Activated naive CD4-positive, alpha-beta T cell treated with anti-CD3 and anti-CD28 coated beads, Interleukin-2, amount 10 ng/mL, durations not matched to agents 7 days and 5 days (primary cell): ENCODE data around the gene PDLIM3.

Experiments used
- CTCF ChIA-PET: fragments of 350-600 bp; sonication (Branson Sonifier 250); formaldehyde crosslinking; loops from one replicate; lab custom pipeline; 2021; ENCODE audit warnings: antibody characterized with exemption; lab: Charles Lee
- DNase-seq: peaks from one replicate; pipeline ENCODE4 v3.0.0-alpha.2; 2020
- H3K27ac Mint-ChIP-seq: one replicate; pipeline ENCODE4 v1.8.0; 2021; ENCODE audit warnings: mild to moderate bottlenecking, moderate library complexity, mixed read lengths
- H3K27me3 Mint-ChIP-seq: one replicate; pipeline ENCODE4 v1.8.0; 2021; ENCODE audit warnings: mild to moderate bottlenecking, mixed read lengths
- H3K36me3 Mint-ChIP-seq: one replicate; pipeline ENCODE4 v1.8.0; 2021; ENCODE audit warnings: mixed read lengths
- H3K4me1 Mint-ChIP-seq: one replicate; pipeline ENCODE4 v1.8.0; 2021; ENCODE audit warnings: mixed read lengths
- H3K4me3 Mint-ChIP-seq: one replicate; pipeline ENCODE4 v1.8.0; 2021; ENCODE audit warnings: mild to moderate bottlenecking, moderate library complexity, mixed read lengths
- H3K9me3 Mint-ChIP-seq: one replicate; pipeline ENCODE4 v1.8.0; 2021; ENCODE audit warnings: mixed read lengths

PDLIM3 gene

DNA sequence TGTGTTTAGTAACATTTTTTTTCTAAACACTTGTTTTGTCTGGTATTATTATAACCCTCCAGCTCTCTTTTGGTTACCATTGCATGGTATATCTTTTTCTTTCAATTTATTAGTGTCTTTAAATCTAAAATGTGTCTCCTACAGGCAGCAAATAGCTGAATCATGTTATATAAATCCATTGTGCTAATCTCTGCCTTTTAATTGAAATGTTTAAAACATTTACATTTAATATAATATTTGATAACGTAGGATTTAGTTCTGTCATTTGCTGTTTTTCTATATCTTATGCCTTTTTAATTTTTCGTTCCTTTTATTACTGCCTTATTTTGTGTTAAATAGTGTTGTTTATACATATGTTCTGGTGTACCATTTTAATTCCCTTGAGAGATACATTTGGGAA is 46.7 kb downstream of the PDLIM3 start:
- no peak for DNase-seq
- CTCF ChIA-PET = no interaction called here
- Mint-ChIP-seq H3K4me1 (no peaks in the 10 kb centered on the region), H3K27me3 (no peaks in the 10 kb centered on the region), H3K36me3 (no peaks in the 10 kb centered on the region), H3K4me3 (no peak overlapping the region), H3K9me3 (peaks cover 7% of the 10 kb centered on the region), H3K27ac (no peak overlapping the region)

DNA sequence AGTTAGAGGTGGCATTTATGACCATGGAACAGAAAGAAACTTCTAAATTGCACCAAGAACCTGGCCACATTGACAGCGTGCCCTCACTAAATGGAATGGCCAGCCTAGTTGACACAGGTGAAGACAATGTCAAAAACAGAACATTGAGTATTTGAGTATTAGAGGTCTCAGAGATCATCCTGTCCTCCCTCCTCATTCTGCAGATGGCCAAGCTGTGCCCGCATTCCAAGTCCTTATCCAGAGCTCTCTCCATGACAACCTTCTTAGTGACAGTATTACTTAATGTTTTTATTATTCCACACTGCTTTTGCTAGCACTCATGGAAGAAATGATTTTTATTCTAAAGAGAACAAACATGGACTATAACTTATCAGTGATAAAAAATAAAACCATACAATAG is 53.9 kb downstream of the PDLIM3 start:
- Mint-ChIP-seq H3K9me3 (no peaks in the 10 kb centered on the region), H3K36me3 (no peaks in the 10 kb centered on the region), H3K4me1 (no peaks in the 10 kb centered on the region), H3K27me3 (peaks cover 39% of the 10 kb centered on the region), H3K4me3 (no peak overlapping the region), H3K27ac (no peak overlapping the region)
- CTCF ChIA-PET = no interaction called here
- DNase-seq = no peak

- DNase-seq = no peak
- Mint-ChIP-seq H3K27me3 (peaks cover 42% of the 10 kb centered on the region), H3K4me3 (no peak overlapping the region), H3K36me3 (no peaks in the 10 kb centered on the region), H3K9me3 (no peaks in the 10 kb centered on the region), H3K4me1 (no peaks in the 10 kb centered on the region), H3K27ac (no peak overlapping the region)
- CTCF ChIA-PET = interaction anchor here (0.8 to 1.6 kb wide), 3 partner anchors 16 to 48 kb away, joined by 3 read pairs; no protein-coding TSS in a partner anchor
Observed at GRCh38 chr4:185480016-185480732, 55.1 kb downstream of the PDLIM3 start.

- CTCF ChIA-PET = interaction anchor here (0.8 to 1.6 kb wide), 2 partner anchors 16 to 19 kb away, joined by 3 read pairs; no protein-coding TSS in a partner anchor
- Mint-ChIP-seq H3K27ac (no peak overlapping the region), H3K9me3 (no peaks in the 10 kb centered on the region), H3K27me3 (peaks cover 48% of the 10 kb centered on the region), H3K4me1 (no peaks in the 10 kb centered on the region), H3K4me3 (no peak overlapping the region), H3K36me3 (no peaks in the 10 kb centered on the region)
- DNase-seq = no peak
Observed at GRCh38 chr4:185479507-185479971, 55.8 kb downstream of the PDLIM3 start.

DNA sequence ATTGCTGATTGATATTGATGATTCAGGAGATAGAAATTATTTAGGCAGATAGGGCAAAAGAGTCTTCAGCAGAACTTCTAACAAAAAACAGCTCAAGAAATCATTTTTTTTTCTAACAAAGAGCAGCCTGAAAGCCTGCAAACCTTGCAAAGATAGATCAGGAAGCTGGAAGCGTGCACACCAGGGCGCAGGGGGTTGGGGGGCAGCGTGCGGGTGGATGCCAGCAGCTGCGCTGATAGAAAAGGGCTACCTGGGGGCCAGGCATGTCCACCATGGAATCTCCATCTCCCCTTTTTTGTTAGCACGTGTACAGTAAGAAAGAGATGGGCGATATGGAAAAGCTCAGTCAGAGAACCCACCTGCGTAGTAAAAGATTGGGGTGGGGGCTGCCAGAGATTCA is 62.1 kb downstream of the PDLIM3 start:
- H3K4me1 Mint-ChIP-seq = peaks cover 8% of the 10 kb centered on the region
- CTCF ChIA-PET = no interaction called here
- H3K27me3 Mint-ChIP-seq = peaks cover 61% of the 10 kb centered on the region
- H3K27ac Mint-ChIP-seq = no peak overlapping the region
- no peaks in the 10 kb centered on the region for H3K9me3 Mint-ChIP-seq
- H3K36me3 Mint-ChIP-seq = no peaks in the 10 kb centered on the region
- DNase-seq = no peak
- no peak overlapping the region for H3K4me3 Mint-ChIP-seq

DNA sequence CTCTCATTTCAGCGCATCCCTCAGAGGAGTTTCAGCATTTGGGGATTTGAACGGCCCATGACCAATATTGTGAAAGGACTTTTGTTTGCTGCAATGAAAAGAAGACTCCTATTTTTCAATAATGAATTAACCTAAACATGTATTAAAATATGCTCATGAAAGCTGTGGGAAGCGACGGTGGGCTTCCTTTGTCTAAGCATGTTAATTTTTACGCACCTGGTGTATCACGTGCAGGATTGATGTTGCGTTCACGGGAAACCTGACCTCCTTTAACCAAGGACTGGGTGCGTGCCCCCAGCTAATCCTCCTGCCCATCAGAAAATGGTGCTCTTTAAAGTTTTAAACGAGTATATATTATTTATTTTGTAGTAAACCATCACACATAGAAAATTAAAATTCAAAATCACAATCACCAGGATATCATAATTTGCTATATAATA is 63.2 kb downstream of the PDLIM3 start:
- peak overlapping the region; percentile 81 for H3K4me3 Mint-ChIP-seq
- H3K27me3 Mint-ChIP-seq = peaks cover 66% of the 10 kb centered on the region
- CTCF ChIA-PET = interaction anchor here (1.1 kb wide), 1 partner anchor 125 kb away, joined by 3 read pairs; no protein-coding TSS in a partner anchor
- peaks cover 8% of the 10 kb centered on the region for H3K4me1 Mint-ChIP-seq
- no peak overlapping the region for H3K27ac Mint-ChIP-seq
- no peaks in the 10 kb centered on the region for H3K9me3 Mint-ChIP-seq
- no peaks in the 10 kb centered on the region for H3K36me3 Mint-ChIP-seq
- DNase-seq = no peak

DNA sequence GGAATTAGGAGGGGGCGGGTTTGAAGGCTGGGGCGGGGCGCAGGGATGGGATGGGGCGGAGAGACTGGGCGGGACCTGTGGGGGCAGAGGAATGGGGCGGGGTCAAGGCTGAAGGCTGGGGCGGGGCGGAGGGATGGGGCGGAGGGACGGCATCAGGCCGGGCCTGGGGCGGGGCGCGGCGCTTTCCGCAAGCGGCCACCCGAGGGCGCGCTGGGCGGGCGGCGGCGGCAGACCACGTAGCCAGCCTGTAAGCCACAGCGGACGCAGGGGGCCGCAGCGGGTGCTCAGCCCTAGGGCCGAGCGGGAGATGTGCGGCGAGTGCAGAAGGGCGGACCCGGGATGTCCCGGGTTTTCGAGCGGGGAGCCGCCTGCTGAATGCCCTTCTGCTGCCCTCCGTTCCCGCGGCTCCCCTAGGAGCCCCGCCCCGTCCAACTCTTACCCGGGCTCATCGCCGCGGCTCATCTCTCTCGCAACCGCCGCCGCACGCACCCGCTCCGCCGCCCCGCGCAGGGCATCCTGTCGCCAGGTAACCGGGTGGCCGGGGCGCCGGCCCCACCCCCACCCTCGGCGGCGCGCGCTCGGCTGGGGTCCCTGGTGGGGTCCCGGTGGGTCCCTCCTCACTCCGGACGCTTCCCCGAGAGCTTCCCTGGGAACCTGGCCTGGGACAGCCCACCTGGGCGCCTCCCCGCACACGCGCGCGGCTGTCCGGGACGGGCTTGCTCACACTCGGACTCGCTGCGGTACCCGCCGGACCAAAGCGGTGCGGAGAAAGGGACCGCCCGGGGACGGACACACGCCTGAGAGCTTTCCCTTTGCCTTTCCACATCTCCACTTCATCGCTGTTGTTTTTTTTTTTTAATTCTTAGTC is 63.8 kb downstream of the PDLIM3 start, which contains the start of gene CCDC110:
CCDC110 (minus strand) TSS at position 499 of the 868 bp plus-strand sequence; CDS start at position 449, 50 bp downstream.
- H3K9me3 Mint-ChIP-seq = no peaks in the 10 kb centered on the region
- H3K36me3 Mint-ChIP-seq = no peaks in the 10 kb centered on the region
- CTCF ChIA-PET = interaction anchor here (1.1 kb wide), 1 partner anchor 126 kb away, joined by 3 read pairs; no protein-coding TSS in a partner anchor
- DNase-seq = peak; percentile 92
- H3K4me1 Mint-ChIP-seq = peaks cover 8% of the 10 kb centered on the region
- peaks cover 67% of the 10 kb centered on the region for H3K27me3 Mint-ChIP-seq
- peak within 1 kb of the TSS; percentile 19 for H3K27ac Mint-ChIP-seq
- H3K4me3 Mint-ChIP-seq = peak within 1 kb of the TSS; percentile 81

- Mint-ChIP-seq H3K36me3 (no peaks in the 10 kb centered on the region), H3K9me3 (no peaks in the 10 kb centered on the region), H3K27me3 (peaks cover 75% of the 10 kb centered on the region), H3K27ac (peak overlapping the region; percentile 19), H3K4me3 (peak overlapping the region; percentile 72), H3K4me1 (peaks cover 8% of the 10 kb centered on the region)
- DNase-seq = no peak
- CTCF ChIA-PET = no interaction called here
Observed at GRCh38 chr4:185470501-185471195, 64.7 kb downstream of the PDLIM3 start.

DNA sequence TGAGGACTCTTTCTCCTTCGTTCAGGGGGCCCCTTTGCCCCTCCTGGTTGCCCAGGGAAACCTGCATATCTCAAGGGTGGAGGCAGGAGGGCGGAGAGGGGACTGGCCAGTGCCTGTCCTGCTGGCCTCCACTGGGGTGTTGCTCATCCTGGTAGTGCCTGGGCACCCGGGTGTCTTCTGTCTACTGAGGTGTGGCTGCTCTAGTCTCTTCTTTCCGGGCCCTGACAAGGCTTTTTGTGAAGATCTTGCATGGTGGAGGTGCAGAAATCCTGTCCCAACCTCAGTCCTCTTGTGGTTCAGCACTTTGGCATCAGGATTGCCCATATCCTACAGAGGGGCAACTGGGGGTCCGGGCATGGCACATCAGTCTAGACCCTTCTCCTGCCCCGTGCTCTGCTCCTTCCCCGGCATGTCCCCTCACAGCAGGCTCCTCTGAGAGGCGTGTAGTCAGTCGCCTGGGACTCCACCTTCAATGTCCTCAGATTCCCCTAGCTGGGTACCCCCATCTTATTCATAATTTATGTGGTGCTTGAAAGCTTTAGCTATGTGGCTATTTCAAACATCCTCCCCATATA is 65.6 kb downstream of the PDLIM3 start:
- peaks cover 8% of the 10 kb centered on the region for H3K4me1 Mint-ChIP-seq
- peaks cover 73% of the 10 kb centered on the region for H3K27me3 Mint-ChIP-seq
- H3K4me3 Mint-ChIP-seq = no peak overlapping the region
- no peaks in the 10 kb centered on the region for H3K36me3 Mint-ChIP-seq
- H3K27ac Mint-ChIP-seq = no peak overlapping the region
- CTCF ChIA-PET = no interaction called here
- H3K9me3 Mint-ChIP-seq = no peaks in the 10 kb centered on the region
- no peak for DNase-seq

DNA sequence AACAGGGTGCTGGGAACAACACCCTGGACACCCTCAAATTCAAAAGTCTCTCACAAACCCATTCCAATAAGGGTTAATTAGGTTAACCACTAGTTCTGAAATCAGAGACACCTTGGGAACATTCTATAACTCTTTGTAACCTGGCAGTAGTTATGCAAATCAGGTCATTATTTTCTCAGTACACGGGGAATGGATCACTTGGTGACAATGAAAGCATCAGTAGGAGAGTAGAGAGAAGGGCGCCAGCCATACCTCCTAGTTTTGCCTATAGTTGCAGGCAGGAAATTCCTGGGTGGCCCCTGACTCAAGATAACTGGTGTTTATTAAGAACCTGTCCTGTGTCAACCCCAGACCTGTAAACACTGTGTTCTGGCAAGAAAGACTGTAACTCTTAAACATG is 66.3 kb downstream of the PDLIM3 start:
- CTCF ChIA-PET = no interaction called here
- H3K4me3 Mint-ChIP-seq = no peak overlapping the region
- H3K27me3 Mint-ChIP-seq = peaks cover 73% of the 10 kb centered on the region

DNA sequence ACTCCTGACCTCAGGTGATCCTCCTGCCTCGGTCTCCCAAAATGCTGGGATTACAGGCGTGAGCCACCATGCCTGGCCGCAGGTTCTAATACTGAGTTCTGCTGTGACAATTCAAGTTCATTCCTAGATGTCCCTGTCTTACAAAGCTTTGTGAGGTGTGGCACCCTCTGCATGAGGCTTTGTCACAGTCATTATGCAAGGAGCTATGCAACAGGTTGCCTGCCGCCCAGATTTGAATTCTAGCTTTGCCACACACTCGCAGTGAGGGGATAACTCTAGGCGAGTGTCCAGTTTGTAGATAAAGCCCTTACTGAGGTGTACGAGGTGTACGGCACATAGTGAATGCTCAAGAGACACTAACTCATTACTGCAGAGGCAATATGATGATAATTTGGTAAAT is 67.3 kb downstream of the PDLIM3 start:
- DNase-seq = no peak
- H3K36me3 Mint-ChIP-seq = no peaks in the 10 kb centered on the region
- H3K4me1 Mint-ChIP-seq = peaks cover 8% of the 10 kb centered on the region
- H3K27me3 Mint-ChIP-seq = peaks cover 66% of the 10 kb centered on the region
- no peak overlapping the region for H3K4me3 Mint-ChIP-seq
- CTCF ChIA-PET = no interaction called here
- H3K9me3 Mint-ChIP-seq = no peaks in the 10 kb centered on the region
- H3K27ac Mint-ChIP-seq = no peak overlapping the region

More for the DNA sequence above, 66.3 kb downstream of the PDLIM3 start:
- Mint-ChIP-seq H3K9me3 (no peaks in the 10 kb centered on the region), H3K27ac (no peak overlapping the region), H3K36me3 (no peaks in the 10 kb centered on the region), H3K4me1 (peaks cover 8% of the 10 kb centered on the region)
- no peak for DNase-seq

DNA sequence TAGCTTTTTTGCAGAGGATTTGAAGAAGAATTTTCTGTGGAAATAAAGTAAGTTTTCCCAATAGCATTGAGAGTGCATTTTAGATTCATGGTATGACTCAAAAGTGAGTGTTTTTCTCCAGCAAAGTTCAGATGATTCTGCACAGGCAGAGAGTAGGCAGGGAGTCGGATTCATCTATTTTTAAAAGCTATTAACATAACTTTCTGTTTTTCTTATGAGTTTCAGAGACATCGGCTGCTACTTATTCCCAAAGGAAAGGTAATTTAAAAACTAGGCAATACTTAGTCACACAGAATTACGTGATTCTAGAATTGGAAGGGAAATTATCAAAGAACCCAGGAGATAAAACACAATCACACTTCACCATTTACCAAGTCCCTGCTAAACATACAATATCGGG is 68.2 kb downstream of the PDLIM3 start:
- Mint-ChIP-seq H3K27ac (no peak overlapping the region), H3K36me3 (no peaks in the 10 kb centered on the region), H3K4me3 (no peak overlapping the region), H3K9me3 (no peaks in the 10 kb centered on the region), H3K4me1 (peaks cover 8% of the 10 kb centered on the region), H3K27me3 (peaks cover 58% of the 10 kb centered on the region)
- CTCF ChIA-PET = interaction anchor here (0.8 kb wide), 1 partner anchor 10 kb away, joined by 3 read pairs; no protein-coding TSS in a partner anchor
- no peak for DNase-seq

DNA sequence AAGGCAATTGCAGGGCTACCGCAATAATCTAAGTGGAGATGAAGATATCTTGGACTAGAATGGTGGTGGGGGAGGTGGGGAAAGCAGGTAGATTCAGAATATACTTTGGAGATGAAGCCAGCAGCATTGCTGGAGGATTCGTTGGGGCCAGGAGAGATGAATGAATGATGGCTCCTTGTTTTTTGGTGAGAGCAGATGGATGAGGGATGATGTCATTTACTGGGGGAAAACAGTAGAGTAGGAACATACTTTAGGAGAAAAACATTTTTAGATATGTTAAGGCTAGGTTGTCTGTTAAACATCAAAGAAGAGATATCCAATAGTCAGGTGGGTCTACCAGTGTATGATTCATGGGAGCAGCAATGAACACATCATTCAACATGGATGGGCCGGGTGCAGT is 69.6 kb downstream of the PDLIM3 start:
- H3K9me3 Mint-ChIP-seq = no peaks in the 10 kb centered on the region
- CTCF ChIA-PET = no interaction called here
- no peaks in the 10 kb centered on the region for H3K36me3 Mint-ChIP-seq
- peaks cover 57% of the 10 kb centered on the region for H3K27me3 Mint-ChIP-seq
- H3K4me1 Mint-ChIP-seq = peaks cover 5% of the 10 kb centered on the region
- H3K4me3 Mint-ChIP-seq = no peak overlapping the region
- DNase-seq = no peak
- H3K27ac Mint-ChIP-seq = no peak overlapping the region
